HEK293 (cell line): ENCODE measurements around the gene MOV10L1.
A peak's percentile ranks its signal among the peaks of the same experiment; 100 is the strongest.

Experiments used
- CTCF ChIA-PET: fragments of 350-600 bp; formaldehyde crosslinking; extraction: SDS; loops from one replicate; lab custom pipeline; 2021; ENCODE audit warnings: antibody characterized with exemption; lab: Yijun Ruan, JAX
- POLR2A ChIA-PET: fragments of 300-600 bp; formaldehyde crosslinking; extraction: SDS; loops from one replicate; lab custom pipeline; 2020; ENCODE audit warnings: antibody characterized with exemption, inconsistent platforms; lab: Yijun Ruan, JAX
- H3K27ac ChIP-seq: fragments of 200-500 bp; sonication (Bioruptor generic); 2 replicates; pipeline ENCODE4 v1.5.1; 2014; ENCODE audit warnings: low read depth, low read length, control low read depth, inconsistent platforms; ENCODE audit errors: extremely low read depth
- H3K36me3 ChIP-seq, 2 experiments: fragments of 200-500 bp in 1 of 2; sonication (Bioruptor generic) in 1 of 2; 1 replicate in 1 of 2; 2 replicates in 1 of 2; pipeline ENCODE4 v1.5.1; 2014 to 2017; ENCODE audit warnings: inconsistent platforms in 2 of 2, low read length in 2 of 2; ENCODE audit not compliant: control insufficient read depth in 2 of 2, insufficient read depth in 1 of 2
- H3K4me1 ChIP-seq: fragments of 200-500 bp; sonication (Bioruptor generic); 2 replicates; pipeline ENCODE4 v1.5.1; 2014; ENCODE audit warnings: mild to moderate bottlenecking, low read length, inconsistent platforms; ENCODE audit not compliant: control insufficient read depth, insufficient read depth
- H3K4me3 ChIP-seq: 2 replicates; pipeline ENCODE4 v1.5.1; 2011; ENCODE audit warnings: low read depth, mild to moderate bottlenecking, control low read depth, low read length, moderate library complexity
- H3K9me3 ChIP-seq: fragments of 200-500 bp; sonication (Bioruptor generic); 2 replicates; pipeline ENCODE4 v1.5.1; 2014; ENCODE audit warnings: low read depth, low read length, inconsistent platforms; ENCODE audit not compliant: control insufficient read depth, insufficient read depth
- KLF1 ChIP-seq: fragments of 450-650 bp; formaldehyde crosslinking; IDR thresholded peaks from 2 replicates; pipeline ENCODE4 v1.5.1; 2016; ENCODE audit warnings: missing biosample characterization, missing genetic modification characterization
- KLF7 ChIP-seq: fragments of 450-650 bp; formaldehyde crosslinking; IDR thresholded peaks from 2 replicates; pipeline ENCODE4 v1.5.1; 2016; ENCODE audit warnings: missing biosample characterization, missing genetic modification characterization, borderline replicate concordance
- MZF1 ChIP-seq: fragments of 450-650 bp; formaldehyde crosslinking; IDR thresholded peaks from 2 replicates; pipeline ENCODE4 v1.5.1; 2017; ENCODE audit warnings: missing biosample characterization, missing genetic modification characterization, borderline replicate concordance
- SP2 ChIP-seq: fragments of 450-650 bp; formaldehyde crosslinking; IDR thresholded peaks from 2 replicates; pipeline ENCODE4 v1.5.1; 2016; ENCODE audit warnings: missing biosample characterization, missing genetic modification characterization
- ZBTB17 ChIP-seq: fragments of 450-650 bp; formaldehyde crosslinking; IDR thresholded peaks from 2 replicates; pipeline ENCODE4 v1.5.1; 2016; ENCODE audit warnings: missing biosample characterization, missing genetic modification characterization
- ZNF202 ChIP-seq: fragments of 450-650 bp; formaldehyde crosslinking; IDR thresholded peaks from 2 replicates; pipeline ENCODE4 v1.5.1; 2016; ENCODE audit warnings: missing biosample characterization, missing genetic modification characterization, borderline replicate concordance
- ZNF211 ChIP-seq: fragments of 450-650 bp; formaldehyde crosslinking; IDR thresholded peaks from 2 replicates; pipeline ENCODE4 v1.5.1; 2016; ENCODE audit warnings: low read depth, missing biosample characterization, missing genetic modification characterization
- ZNF223 ChIP-seq: fragments of 450-650 bp; formaldehyde crosslinking; IDR thresholded peaks from 2 replicates; pipeline ENCODE4 v1.5.1; 2016; ENCODE audit warnings: missing biosample characterization, missing genetic modification characterization
- ZNF354C ChIP-seq: fragments of 450-650 bp; formaldehyde crosslinking; IDR thresholded peaks from 2 replicates; pipeline ENCODE4 v1.5.1; 2016; ENCODE audit warnings: missing biosample characterization, missing genetic modification characterization, low read depth, borderline replicate concordance
- ZNF404 ChIP-seq: fragments of 450-650 bp; formaldehyde crosslinking; IDR thresholded peaks from 2 replicates; pipeline ENCODE4 v1.5.1; 2017; ENCODE audit warnings: missing biosample characterization, missing genetic modification characterization
- ZNF473 ChIP-seq: fragments of 450-650 bp; formaldehyde crosslinking; IDR thresholded peaks from 2 replicates; pipeline ENCODE4 v1.5.1; 2017; ENCODE audit warnings: missing biosample characterization, missing genetic modification characterization
- ZNF596 ChIP-seq: fragments of 450-650 bp; IDR thresholded peaks from 2 replicates; pipeline ENCODE4 v1.5.0; 2018; ENCODE audit warnings: missing biosample characterization, mild to moderate bottlenecking, missing genetic modification characterization, moderate library complexity
- ZNF610 ChIP-seq: fragments of 450-650 bp; formaldehyde crosslinking; IDR thresholded peaks from 2 replicates; pipeline ENCODE4 v1.5.1; 2016; ENCODE audit warnings: missing biosample characterization, missing genetic modification characterization, borderline replicate concordance
- ZNF707 ChIP-seq: fragments of 450-650 bp; formaldehyde crosslinking; IDR thresholded peaks from 2 replicates; pipeline ENCODE4 v1.5.1; 2016; ENCODE audit warnings: missing biosample characterization, missing genetic modification characterization
- ZNF747 ChIP-seq: fragments of 450-650 bp; formaldehyde crosslinking; IDR thresholded peaks from 2 replicates; pipeline ENCODE4 v1.5.1; 2016; ENCODE audit warnings: missing biosample characterization, missing genetic modification characterization
- ZNF830 ChIP-seq: fragments of 450-650 bp; IDR thresholded peaks from 2 replicates; pipeline ENCODE4 v1.5.0; 2018; ENCODE audit warnings: missing biosample characterization, missing genetic modification characterization, low read depth, mild to moderate bottlenecking, moderate library complexity
- ZSCAN16 ChIP-seq: fragments of 450-650 bp; formaldehyde crosslinking; IDR thresholded peaks from 2 replicates; pipeline ENCODE4 v1.5.1; 2016; ENCODE audit warnings: missing biosample characterization, missing genetic modification characterization
- TF ChIP-seq, protein P1 (sequence below): fragments of 450-650 bp; formaldehyde crosslinking; IDR thresholded peaks from 2 replicates; pipeline ENCODE4 v1.5.1; 2016; ENCODE audit warnings: missing biosample characterization, missing genetic modification characterization
- TF ChIP-seq, protein P2 (sequence below): fragments of 450-650 bp; formaldehyde crosslinking; IDR thresholded peaks from 2 replicates; pipeline ENCODE4 v1.5.1; 2016; ENCODE audit warnings: missing biosample characterization, missing genetic modification characterization
- TF ChIP-seq, protein P3 (sequence below): fragments of 450-650 bp; formaldehyde crosslinking; IDR thresholded peaks from 2 replicates; pipeline ENCODE4 v1.5.1; 2017; ENCODE audit warnings: missing biosample characterization, missing genetic modification characterization
- TF ChIP-seq, protein P4 (sequence below): fragments of 450-650 bp; IDR thresholded peaks from 2 replicates; pipeline ENCODE4 v1.5.1; 2018; ENCODE audit warnings: missing biosample characterization, missing genetic modification characterization
- TF ChIP-seq, protein P5 (sequence below): fragments of 450-650 bp; formaldehyde crosslinking; IDR thresholded peaks from 2 replicates; pipeline ENCODE4 v1.5.1; 2016; ENCODE audit warnings: missing biosample characterization, missing genetic modification characterization

Gene MOV10L1

DNA sequence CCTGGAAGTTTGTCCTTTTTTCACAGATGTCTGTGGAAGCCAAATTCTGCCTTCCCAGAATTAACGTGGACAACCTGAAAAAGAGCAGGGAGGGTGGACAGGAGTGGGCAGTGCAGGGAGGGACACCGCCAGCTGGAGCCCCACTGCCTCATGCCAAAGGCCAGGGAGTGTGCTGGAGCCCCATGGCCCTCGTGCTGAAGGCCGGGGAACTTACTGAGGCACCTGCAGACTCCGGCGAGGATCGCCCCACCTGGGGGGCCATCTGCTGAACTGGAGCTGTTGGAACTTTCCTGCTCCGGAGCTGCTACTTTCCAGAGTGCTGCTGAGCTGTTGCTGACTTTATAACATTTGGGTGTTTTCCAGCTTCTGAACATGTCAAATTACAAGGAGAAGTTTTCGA, 35.2 kb downstream of the MOV10L1 start:
- Histone ChIP-seq H3K4me1 (no peaks in the 10 kb centered on the region), H3K9me3 (no peaks in the 10 kb centered on the region), H3K36me3 (no peaks in the 10 kb centered on the region), H3K4me3 (no peak overlapping the region), H3K27ac (no peak overlapping the region)
- TF ChIP-seq, protein P1, sequence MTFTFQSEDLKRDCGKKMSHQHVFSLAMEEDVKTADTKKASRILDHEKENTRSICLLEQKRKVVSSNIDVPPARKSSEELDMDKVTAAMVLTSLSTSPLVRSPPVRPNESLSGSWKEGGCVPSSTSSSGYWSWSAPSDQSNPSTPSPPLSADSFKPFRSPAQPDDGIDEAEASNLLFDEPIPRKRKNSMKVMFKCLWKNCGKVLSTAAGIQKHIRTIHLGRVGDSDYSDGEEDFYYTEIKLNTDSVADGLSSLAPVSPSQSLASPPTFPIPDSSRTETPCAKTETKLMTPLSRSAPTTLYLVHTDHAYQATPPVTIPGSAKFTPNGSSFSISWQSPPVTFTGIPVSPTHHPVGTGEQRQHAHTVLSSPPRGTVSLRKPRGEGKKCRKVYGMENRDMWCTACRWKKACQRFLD (tag by site-specific recombination), result no peak
- TF ChIP-seq KLF7 (tag by site-specific recombination) (no peak), ZNF747 (tag by site-specific recombination) (no peak), ZNF404 (tag by site-specific recombination) (no peak), ZNF202 (tag by site-specific recombination) (no peak), MZF1 (tag by site-specific recombination) (no peak), SP2 (no peak), ZNF596 (tag by site-specific recombination) (no peak), KLF1 (tag by site-specific recombination) (no peak), ZNF223 (tag by site-specific recombination) (no peak), ZNF707 (tag by site-specific recombination) (no peak), ZNF473 (tag by site-specific recombination) (no peak), ZSCAN16 (no peak), ZNF354C (tag by site-specific recombination) (no peak), ZNF610 (tag by site-specific recombination) (no peak)
- TF ChIP-seq, protein P2, sequence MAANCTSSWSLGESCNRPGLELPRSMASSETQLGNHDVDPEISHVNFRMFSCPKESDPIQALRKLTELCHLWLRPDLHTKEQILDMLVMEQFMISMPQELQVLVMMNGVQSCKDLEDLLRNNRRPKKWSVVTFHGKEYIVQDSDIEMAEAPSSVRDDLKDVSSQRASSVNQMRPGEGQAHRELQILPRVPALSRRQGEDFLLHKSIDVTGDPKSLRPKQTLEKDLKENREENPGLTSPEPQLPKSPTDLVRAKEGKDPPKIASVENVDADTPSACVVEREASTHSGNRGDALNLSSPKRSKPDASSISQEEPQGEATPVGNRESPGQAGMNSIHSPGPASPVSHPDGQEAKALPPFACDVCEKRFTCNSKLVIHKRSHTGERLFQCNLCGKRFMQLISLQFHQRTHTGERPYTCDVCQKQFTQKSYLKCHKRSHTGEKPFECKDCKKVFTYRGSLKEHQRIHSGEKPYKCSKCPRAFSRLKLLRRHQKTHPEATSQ (tag by site-specific recombination), result no peak
- TF ChIP-seq, protein P3, sequence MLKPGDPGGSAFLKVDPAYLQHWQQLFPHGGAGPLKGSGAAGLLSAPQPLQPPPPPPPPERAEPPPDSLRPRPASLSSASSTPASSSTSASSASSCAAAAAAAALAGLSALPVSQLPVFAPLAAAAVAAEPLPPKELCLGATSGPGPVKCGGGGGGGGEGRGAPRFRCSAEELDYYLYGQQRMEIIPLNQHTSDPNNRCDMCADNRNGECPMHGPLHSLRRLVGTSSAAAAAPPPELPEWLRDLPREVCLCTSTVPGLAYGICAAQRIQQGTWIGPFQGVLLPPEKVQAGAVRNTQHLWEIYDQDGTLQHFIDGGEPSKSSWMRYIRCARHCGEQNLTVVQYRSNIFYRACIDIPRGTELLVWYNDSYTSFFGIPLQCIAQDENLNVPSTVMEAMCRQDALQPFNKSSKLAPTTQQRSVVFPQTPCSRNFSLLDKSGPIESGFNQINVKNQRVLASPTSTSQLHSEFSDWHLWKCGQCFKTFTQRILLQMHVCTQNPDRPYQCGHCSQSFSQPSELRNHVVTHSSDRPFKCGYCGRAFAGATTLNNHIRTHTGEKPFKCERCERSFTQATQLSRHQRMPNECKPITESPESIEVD, result no peak
- TF ChIP-seq, protein P4, sequence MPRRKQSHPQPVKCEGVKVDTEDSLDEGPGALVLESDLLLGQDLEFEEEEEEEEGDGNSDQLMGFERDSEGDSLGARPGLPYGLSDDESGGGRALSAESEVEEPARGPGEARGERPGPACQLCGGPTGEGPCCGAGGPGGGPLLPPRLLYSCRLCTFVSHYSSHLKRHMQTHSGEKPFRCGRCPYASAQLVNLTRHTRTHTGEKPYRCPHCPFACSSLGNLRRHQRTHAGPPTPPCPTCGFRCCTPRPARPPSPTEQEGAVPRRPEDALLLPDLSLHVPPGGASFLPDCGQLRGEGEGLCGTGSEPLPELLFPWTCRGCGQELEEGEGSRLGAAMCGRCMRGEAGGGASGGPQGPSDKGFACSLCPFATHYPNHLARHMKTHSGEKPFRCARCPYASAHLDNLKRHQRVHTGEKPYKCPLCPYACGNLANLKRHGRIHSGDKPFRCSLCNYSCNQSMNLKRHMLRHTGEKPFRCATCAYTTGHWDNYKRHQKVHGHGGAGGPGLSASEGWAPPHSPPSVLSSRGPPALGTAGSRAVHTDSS, result no peak
- TF ChIP-seq, protein P5, sequence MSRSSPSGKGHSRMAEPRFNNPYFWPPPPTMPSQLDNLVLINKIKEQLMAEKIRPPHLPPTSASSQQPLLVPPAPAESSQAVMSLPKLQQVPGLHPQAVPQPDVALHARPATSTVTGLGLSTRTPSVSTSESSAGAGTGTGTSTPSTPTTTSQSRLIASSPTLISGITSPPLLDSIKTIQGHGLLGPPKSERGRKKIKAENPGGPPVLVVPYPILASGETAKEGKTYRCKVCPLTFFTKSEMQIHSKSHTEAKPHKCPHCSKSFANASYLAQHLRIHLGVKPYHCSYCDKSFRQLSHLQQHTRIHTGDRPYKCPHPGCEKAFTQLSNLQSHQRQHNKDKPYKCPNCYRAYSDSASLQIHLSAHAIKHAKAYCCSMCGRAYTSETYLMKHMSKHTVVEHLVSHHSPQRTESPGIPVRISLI (tag by site-specific recombination), result no peak
- CTCF ChIA-PET, result no interaction called here
- POLR2A ChIA-PET, result no interaction called here

DNA sequence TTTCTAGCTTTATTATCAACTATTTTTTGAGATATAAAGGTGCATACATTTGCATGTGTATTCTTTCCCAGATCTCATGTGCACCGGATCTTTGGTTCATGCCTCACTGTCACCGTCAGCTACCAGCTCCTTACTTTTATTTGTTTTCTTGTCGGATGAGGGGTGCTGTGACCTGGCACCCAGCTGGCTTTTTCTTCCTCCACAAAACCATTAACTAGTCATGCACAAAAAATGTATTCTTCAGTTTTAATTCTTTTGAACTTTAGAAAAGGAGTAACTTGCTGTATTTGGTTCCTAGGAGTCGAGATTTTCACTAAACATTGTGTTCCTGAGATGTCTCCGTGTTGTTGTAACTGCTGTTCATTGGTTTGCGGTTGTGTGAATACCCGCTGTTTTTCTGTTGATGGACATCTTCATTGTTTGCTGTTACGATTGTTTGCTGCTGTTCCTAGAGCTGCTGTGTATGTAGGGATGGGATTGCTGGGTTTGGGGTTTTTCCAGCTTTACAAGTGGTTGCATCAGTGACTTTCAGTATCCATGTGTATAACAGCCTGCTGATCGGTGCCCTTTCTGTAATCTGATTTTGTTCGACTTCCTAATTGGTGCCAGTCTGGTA, 39.4 kb downstream of the MOV10L1 start:
- no peaks in the 10 kb centered on the region for H3K4me1 ChIP-seq
- POLR2A ChIA-PET, result no interaction called here
- CTCF ChIA-PET, result interaction anchor here (0.5 to 1.4 kb wide), 5 partner anchors 20 to 1452 kb away, joined by 3 to 7 read pairs (median 3); no protein-coding TSS in a partner anchor
- no peaks in the 10 kb centered on the region for H3K9me3 ChIP-seq
- H3K4me3 ChIP-seq, result no peak overlapping the region
- TF ChIP-seq ZBTB17 (tag by site-specific recombination) (peak; percentile 41; the same call in 1 of the 2 replicates), ZNF211 (peak; percentile 37; the same call in 1 of the 2 replicates), ZNF830 (tag by site-specific recombination) (no peak)
- no peaks in the 10 kb centered on the region for H3K36me3 ChIP-seq
- H3K27ac ChIP-seq, result no peak overlapping the region
